Neural progenitor cell (in vitro differentiated cells): ENCODE measurements around the gene LEPR. TPM values are rescaled to one million over a fixed set of nuclear protein-coding genes. Genes with fewer than 3 reads are reported as not detected.

Experiments
- DNase-seq: peaks from one replicate; pipeline ENCODE4 v3.0.0-alpha.2; 2016; ENCODE audit warnings: low spot score
- H2AFZ ChIP-seq: fragments of 200-600 bp; sonication (generic); replicated peaks from 2 replicates; pipeline ENCODE4 v1.6.1; 2016; ENCODE audit warnings: antibody characterized with exemption
- H3F3A ChIP-seq: fragments of 200-600 bp; sonication (generic); 2 replicates; pipeline ENCODE4 v1.6.1; 2016; ENCODE audit warnings: antibody characterized with exemption, low read depth
- H3K27ac ChIP-seq: fragments of 200-600 bp; sonication (generic); 2 replicates; pipeline ENCODE4 v1.5.1; 2016; ENCODE audit warnings: mild to moderate bottlenecking
- H3K27me3 ChIP-seq: fragments of 200-600 bp; sonication (generic); 2 replicates; pipeline ENCODE4 v1.6.1; 2016; ENCODE audit warnings: mild to moderate bottlenecking, moderate library complexity
- H3K36me3 ChIP-seq: fragments of 200-600 bp; sonication (generic); 2 replicates; pipeline ENCODE4 v1.5.1; 2016
- H3K4me1 ChIP-seq: fragments of 200-600 bp; sonication (generic); 2 replicates; pipeline ENCODE4 v1.6.1; 2016; ENCODE audit warnings: mixed run types
- H3K4me2 ChIP-seq: fragments of 200-600 bp; sonication (generic); 2 replicates; pipeline ENCODE4 v1.6.1; 2016
- H3K4me3 ChIP-seq: fragments of 200-600 bp; sonication (generic); 2 replicates; pipeline ENCODE4 v1.5.1; 2016
- H3K79me2 ChIP-seq: fragments of 200-600 bp; sonication (generic); 2 replicates; pipeline ENCODE4 v1.6.1; 2016; ENCODE audit warnings: low read depth
- H3K9ac ChIP-seq: fragments of 200-600 bp; sonication (generic); 2 replicates; pipeline ENCODE4 v1.6.1; 2016
- H3K9me3 ChIP-seq: fragments of 200-600 bp; sonication (generic); 2 replicates; pipeline ENCODE4 v1.5.1; 2016; ENCODE audit warnings: low read depth
- H4K20me1 ChIP-seq: fragments of 200-600 bp; sonication (generic); 2 replicates; pipeline ENCODE4 v1.6.1; 2016; ENCODE audit warnings: low read depth
- H3K27ac Mint-ChIP-seq: 3 replicates; pipeline ENCODE4 v1.8.0; 2021; ENCODE audit warnings: mixed read lengths
- H3K27me3 Mint-ChIP-seq: 2 replicates; pipeline ENCODE4 v1.8.0; 2022; ENCODE audit warnings: low read depth, mild to moderate bottlenecking, inconsistent platforms, moderate library complexity, mixed read lengths; ENCODE audit not compliant: insufficient read depth
- H3K36me3 Mint-ChIP-seq: 3 replicates; pipeline ENCODE4 v1.8.0; 2021; ENCODE audit warnings: mixed read lengths
- H3K4me1 Mint-ChIP-seq: 3 replicates; pipeline ENCODE4 v1.8.0; 2021; ENCODE audit warnings: mixed read lengths
- H3K4me3 Mint-ChIP-seq: 3 replicates; pipeline ENCODE4 v1.8.0; 2021; ENCODE audit warnings: mild to moderate bottlenecking, moderate library complexity, mixed read lengths
- H3K9me3 Mint-ChIP-seq: 3 replicates; pipeline ENCODE4 v1.8.0; 2020; ENCODE audit warnings: mixed read lengths
- EZH2 ChIP-seq: fragments of 200-600 bp; sonication (generic); IDR thresholded peaks from 2 replicates; pipeline ENCODE4 v1.6.1; 2017; ENCODE audit warnings: antibody characterized with exemption, mild to moderate bottlenecking, moderate library complexity
- EZH2phosphoT487 ChIP-seq: fragments of 200-600 bp; sonication (generic); IDR thresholded peaks from 2 replicates; pipeline ENCODE4 v1.6.1; 2017; ENCODE audit warnings: antibody characterized with exemption
- total RNA-seq: library from RNA; depleted of rRNA; stranded (reverse); fragments of >200 nt; gene quantifications from 2 replicates; pipeline ENCODE4 v1.2.3, GENCODE V29; 2015; ENCODE audit warnings: low replicate concordance
- TF ChIP-seq, protein P1 (sequence below): fragments of 200-600 bp; sonication (generic); IDR thresholded peaks from 2 replicates; pipeline ENCODE4 v1.5.1; 2017; ENCODE audit warnings: antibody characterized with exemption, mild to moderate bottlenecking

Gene LEPR
- total RNA-seq, 1 donor from 2014 or later, result 15.2 TPM

- no peak overlapping the region for H3K27ac Mint-ChIP-seq
- no peak overlapping the region for H3K27ac ChIP-seq
Observed at GRCh38 chr1:65440322-65440900, 19.9 kb downstream of the LEPR start.

DNA sequence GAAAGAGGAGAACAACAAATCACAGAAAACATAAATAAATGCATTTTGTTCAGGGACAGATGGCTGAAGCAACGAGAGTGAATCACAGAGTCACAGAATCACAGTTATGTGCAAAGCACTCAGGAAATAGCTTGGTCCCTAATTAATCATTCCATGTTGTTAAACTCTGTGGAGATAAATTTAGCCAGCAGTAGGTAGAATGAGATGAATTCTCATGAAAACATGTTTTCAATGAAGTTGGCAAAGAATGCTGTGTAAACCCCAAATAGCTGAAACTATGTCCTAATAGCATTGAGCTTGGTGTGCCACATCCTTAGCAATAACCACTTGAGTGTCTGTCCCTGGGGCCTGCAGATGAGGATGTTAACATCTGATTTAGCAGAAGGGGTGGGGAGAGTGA, 20.4 kb downstream of the LEPR start:
- Mint-ChIP-seq H3K9me3 (no peaks in the 10 kb centered on the region), H3K4me3 (no peak overlapping the region), H3K27ac (no peak overlapping the region), H3K4me1 (no peaks in the 10 kb centered on the region), H3K27me3 (no peaks in the 10 kb centered on the region), H3K36me3 (no peaks in the 10 kb centered on the region)
- no peak overlapping the region for H2AFZ ChIP-seq
- H3K27me3 ChIP-seq, result no peaks in the 10 kb centered on the region
- no peaks in the 10 kb centered on the region for H3K9me3 ChIP-seq
- H3K27ac ChIP-seq, result no peak overlapping the region
- no peaks in the 10 kb centered on the region for H3F3A ChIP-seq
- H4K20me1 ChIP-seq, result no peaks in the 10 kb centered on the region
- TF ChIP-seq, protein P1, sequence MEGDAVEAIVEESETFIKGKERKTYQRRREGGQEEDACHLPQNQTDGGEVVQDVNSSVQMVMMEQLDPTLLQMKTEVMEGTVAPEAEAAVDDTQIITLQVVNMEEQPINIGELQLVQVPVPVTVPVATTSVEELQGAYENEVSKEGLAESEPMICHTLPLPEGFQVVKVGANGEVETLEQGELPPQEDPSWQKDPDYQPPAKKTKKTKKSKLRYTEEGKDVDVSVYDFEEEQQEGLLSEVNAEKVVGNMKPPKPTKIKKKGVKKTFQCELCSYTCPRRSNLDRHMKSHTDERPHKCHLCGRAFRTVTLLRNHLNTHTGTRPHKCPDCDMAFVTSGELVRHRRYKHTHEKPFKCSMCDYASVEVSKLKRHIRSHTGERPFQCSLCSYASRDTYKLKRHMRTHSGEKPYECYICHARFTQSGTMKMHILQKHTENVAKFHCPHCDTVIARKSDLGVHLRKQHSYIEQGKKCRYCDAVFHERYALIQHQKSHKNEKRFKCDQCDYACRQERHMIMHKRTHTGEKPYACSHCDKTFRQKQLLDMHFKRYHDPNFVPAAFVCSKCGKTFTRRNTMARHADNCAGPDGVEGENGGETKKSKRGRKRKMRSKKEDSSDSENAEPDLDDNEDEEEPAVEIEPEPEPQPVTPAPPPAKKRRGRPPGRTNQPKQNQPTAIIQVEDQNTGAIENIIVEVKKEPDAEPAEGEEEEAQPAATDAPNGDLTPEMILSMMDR, result no peak
- TF ChIP-seq EZH2 (no peak), EZH2phosphoT487 (no peak)
- DNase-seq, result no peak
- H3K4me1 ChIP-seq, result no peaks in the 10 kb centered on the region
- no peaks in the 10 kb centered on the region for H3K79me2 ChIP-seq
- no peaks in the 10 kb centered on the region for H3K36me3 ChIP-seq
- H3K4me3 ChIP-seq, result no peak overlapping the region
- no peak overlapping the region for H3K9ac ChIP-seq
- H3K4me2 ChIP-seq, result no peak overlapping the region

More at GRCh38 chr1:65440322-65440900, 19.9 kb downstream of the LEPR start:
- no peaks in the 10 kb centered on the region for H3K4me1 ChIP-seq
- no peaks in the 10 kb centered on the region for H3K79me2 ChIP-seq
- no peak overlapping the region for H3K4me3 ChIP-seq
- no peaks in the 10 kb centered on the region for H4K20me1 ChIP-seq
- H3K9me3 Mint-ChIP-seq, result no peaks in the 10 kb centered on the region
- H3K9me3 ChIP-seq, result no peaks in the 10 kb centered on the region
- no peak for DNase-seq
- no peaks in the 10 kb centered on the region for H3F3A ChIP-seq
- H3K27me3 Mint-ChIP-seq, result no peaks in the 10 kb centered on the region
- no peaks in the 10 kb centered on the region for H3K27me3 ChIP-seq
- H2AFZ ChIP-seq, result no peak overlapping the region
- no peak overlapping the region for H3K4me3 Mint-ChIP-seq
- no peaks in the 10 kb centered on the region for H3K36me3 ChIP-seq
- H3K4me1 Mint-ChIP-seq, result no peaks in the 10 kb centered on the region
- no peak overlapping the region for H3K4me2 ChIP-seq
- H3K9ac ChIP-seq, result no peak overlapping the region
- TF ChIP-seq EZH2phosphoT487 (no peak), EZH2 (no peak)
- TF ChIP-seq, protein P1, result no peak
- no peaks in the 10 kb centered on the region for H3K36me3 Mint-ChIP-seq

DNA sequence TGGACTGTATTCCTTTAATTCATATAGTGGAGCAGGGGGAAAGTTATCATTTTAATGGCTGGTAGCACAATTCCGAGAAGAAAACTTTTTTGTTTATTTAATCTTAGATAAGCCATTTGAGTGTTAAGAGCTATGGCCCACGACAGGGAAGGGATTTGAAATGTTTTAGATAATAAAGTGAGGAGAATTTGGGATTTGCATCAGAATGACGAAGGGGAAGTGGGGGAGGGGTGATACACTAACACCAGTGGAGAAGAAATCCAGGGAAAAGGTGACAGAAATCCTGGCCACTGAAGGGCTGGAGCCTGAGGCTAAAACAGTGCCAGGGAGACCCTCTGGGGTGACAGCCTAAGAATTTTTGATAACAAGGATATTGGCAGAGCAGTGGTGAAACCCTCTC, 21.0 kb downstream of the LEPR start:
- no peak overlapping the region for H3K4me3 Mint-ChIP-seq
- no peak overlapping the region for H3K9ac ChIP-seq
- no peaks in the 10 kb centered on the region for H3K4me1 ChIP-seq
- H3K27me3 ChIP-seq, result no peaks in the 10 kb centered on the region
- no peak overlapping the region for H3K27ac Mint-ChIP-seq
- no peak for TF ChIP-seq EZH2phosphoT487
- TF ChIP-seq, protein P1, result no peak
- no peak for TF ChIP-seq EZH2
- H3K4me1 Mint-ChIP-seq, result no peaks in the 10 kb centered on the region
- no peaks in the 10 kb centered on the region for H3K9me3 Mint-ChIP-seq
- no peak for DNase-seq
- no peaks in the 10 kb centered on the region for H3F3A ChIP-seq
- H3K27me3 Mint-ChIP-seq, result no peaks in the 10 kb centered on the region
- no peaks in the 10 kb centered on the region for H3K36me3 ChIP-seq
- H3K27ac ChIP-seq, result no peak overlapping the region
- no peaks in the 10 kb centered on the region for H3K36me3 Mint-ChIP-seq
- H2AFZ ChIP-seq, result no peak overlapping the region
- H3K9me3 ChIP-seq, result no peaks in the 10 kb centered on the region
- H3K79me2 ChIP-seq, result no peaks in the 10 kb centered on the region
- no peaks in the 10 kb centered on the region for H4K20me1 ChIP-seq
- H3K4me3 ChIP-seq, result no peak overlapping the region
- H3K4me2 ChIP-seq, result no peak overlapping the region
